Mesenchymal stem cell (in vitro differentiated cells and primary cell): ENCODE data around the gene APCDD1.

ENCODE experiments used
- DNase-seq: peaks from one replicate; pipeline ENCODE4 v3.0.0-alpha.2; 2013
- H2AFZ ChIP-seq: one replicate; pipeline ENCODE4 v1.6.1; 2013; ENCODE audit warnings: low read depth, mild to moderate bottlenecking, control low read depth, inconsistent platforms, low read length, moderate library complexity
- H2AK5ac ChIP-seq: 2 replicates; pipeline ENCODE4 v1.6.1; 2013; ENCODE audit warnings: low read length, moderate library complexity, mild to moderate bottlenecking, inconsistent platforms; ENCODE audit not compliant: severe bottlenecking
- H2BK120ac ChIP-seq: one replicate; pipeline ENCODE4 v1.6.1; 2013; ENCODE audit warnings: low read depth, mild to moderate bottlenecking, inconsistent platforms, low read length, moderate library complexity
- H2BK12ac ChIP-seq, 2 experiments: one replicate each; pipeline ENCODE4 v1.6.1; 2013; ENCODE audit warnings: inconsistent platforms in 2 of 2, low read length in 2 of 2, mild to moderate bottlenecking in 2 of 2, moderate library complexity in 2 of 2, control low read depth in 1 of 2
- H2BK15ac ChIP-seq: one replicate; pipeline ENCODE4 v1.6.1; 2013; ENCODE audit warnings: mild to moderate bottlenecking, low read depth, inconsistent platforms; ENCODE audit not compliant: poor library complexity, severe bottlenecking
- H2BK5ac ChIP-seq: 2 replicates; pipeline ENCODE4 v1.6.1; 2013; ENCODE audit warnings: low read depth, mild to moderate bottlenecking, low read length, control low read depth, inconsistent platforms; ENCODE audit not compliant: poor library complexity, severe bottlenecking
- H3K14ac ChIP-seq, 2 experiments: one replicate each; pipeline ENCODE4 v1.6.1; 2013; ENCODE audit warnings: inconsistent platforms in 2 of 2, low read length in 2 of 2, control low read depth in 1 of 2, mild to moderate bottlenecking in 1 of 2, moderate library complexity in 1 of 2
- H3K18ac ChIP-seq, 2 experiments: one replicate each; pipeline ENCODE4 v1.6.1; 2013; ENCODE audit warnings: inconsistent platforms in 2 of 2, low read length in 2 of 2, control low read depth in 1 of 2, low read depth in 1 of 2, mild to moderate bottlenecking in 1 of 2
- H3K23ac ChIP-seq, 2 experiments: one replicate each; pipeline ENCODE4 v1.6.1; 2013; ENCODE audit warnings: inconsistent platforms in 2 of 2, low read length in 2 of 2, mild to moderate bottlenecking in 2 of 2, moderate library complexity in 2 of 2, control low read depth in 1 of 2
- H3K27ac ChIP-seq: 2 replicates; pipeline ENCODE4 v1.5.1; 2013; ENCODE audit warnings: mild to moderate bottlenecking, moderate library complexity, low read length, control low read depth, inconsistent platforms; ENCODE audit not compliant: poor library complexity, severe bottlenecking
- H3K27me3 ChIP-seq, 2 experiments: 2 replicates each; pipeline versions ENCODE4 v1.6.1 to v1.7.0; 2013; ENCODE audit warnings: low read length in 2 of 2, mild to moderate bottlenecking in 2 of 2, moderate library complexity in 2 of 2, control low read depth in 1 of 2, inconsistent platforms in 1 of 2; ENCODE audit not compliant: control insufficient read depth in 1 of 2, insufficient read depth in 1 of 2
- H3K36me3 ChIP-seq, 2 experiments: 2 replicates each; pipeline versions ENCODE4 v1.6.1 to v1.7.0; 2013; ENCODE audit warnings: low read length in 2 of 2, control low read depth in 1 of 2, inconsistent platforms in 1 of 2, low read depth in 1 of 2, mild to moderate bottlenecking in 1 of 2; ENCODE audit not compliant: insufficient read depth in 2 of 2, control insufficient read depth in 1 of 2
- H3K4ac ChIP-seq, 2 experiments: one replicate each; pipeline ENCODE4 v1.6.1; 2013; ENCODE audit warnings: inconsistent platforms in 2 of 2, low read length in 2 of 2, mild to moderate bottlenecking in 2 of 2, moderate library complexity in 2 of 2, control low read depth in 1 of 2, low read depth in 1 of 2
- H3K4me1 ChIP-seq: 2 replicates; pipeline ENCODE4 v1.6.1; 2013; ENCODE audit warnings: low read depth, low read length, control low read depth; ENCODE audit not compliant: control insufficient read depth, insufficient read depth
- H3K4me2 ChIP-seq: 2 replicates; pipeline ENCODE4 v1.6.1; 2013; ENCODE audit warnings: low read length, mild to moderate bottlenecking, inconsistent platforms; ENCODE audit not compliant: poor library complexity, severe bottlenecking
- H3K4me3 ChIP-seq, 2 experiments: 2 replicates each; pipeline versions ENCODE4 v1.5.1 to v1.7.0; 2013; ENCODE audit warnings: low read length in 2 of 2, mild to moderate bottlenecking in 2 of 2, control low read depth in 1 of 2, low read depth in 1 of 2; ENCODE audit not compliant: insufficient read depth in 1 of 2
- H3K79me1 ChIP-seq: replicated peaks from 2 replicates; pipeline ENCODE4 v1.6.1; 2013; ENCODE audit warnings: mild to moderate bottlenecking, control low read depth, low read length, inconsistent platforms; ENCODE audit not compliant: poor library complexity, severe bottlenecking
- H3K9ac ChIP-seq: 2 replicates; pipeline ENCODE4 v1.7.0; 2013; ENCODE audit warnings: mild to moderate bottlenecking, low read length, moderate library complexity
- H3K9me3 ChIP-seq: 2 replicates; pipeline ENCODE4 v1.7.0; 2013; ENCODE audit warnings: mild to moderate bottlenecking, low read length; ENCODE audit not compliant: control insufficient read depth
- H4K8ac ChIP-seq: one replicate; pipeline ENCODE4 v1.6.1; 2013; ENCODE audit warnings: inconsistent platforms, mild to moderate bottlenecking, low read length, moderate library complexity
- H4K91ac ChIP-seq: one replicate; pipeline ENCODE4 v1.6.1; 2013; ENCODE audit warnings: mild to moderate bottlenecking, low read length, inconsistent platforms
- WGBS: methylation state at CpG from one replicate; pipeline ENCODE4 v1.1.7; 2013; ENCODE audit warnings: mixed read lengths; 5-methylcytosine and 5-hydroxymethylcytosine counted together

Gene APCDD1

DNA sequence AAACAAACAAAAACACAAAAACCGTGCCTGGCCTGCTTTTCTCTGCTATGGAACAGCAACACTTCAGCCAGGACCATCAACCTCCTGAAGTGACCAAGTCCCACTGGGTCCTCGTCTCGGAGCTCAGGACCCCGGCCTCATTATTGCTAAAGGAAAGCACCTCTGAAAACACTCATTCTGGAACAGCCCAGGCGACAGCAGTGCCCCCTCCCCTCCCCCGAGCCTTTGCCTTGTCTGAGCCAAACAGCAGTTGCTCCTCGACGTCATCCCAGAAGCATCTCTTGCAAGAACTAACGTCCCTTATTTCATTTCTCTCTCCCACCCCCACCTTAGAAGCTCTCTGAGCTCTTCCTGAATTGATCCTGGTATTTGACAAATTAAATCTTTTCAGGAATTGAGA, 27.4 kb downstream of the APCDD1 start:
- no peak overlapping the region for H3K4ac ChIP-seq
- peak overlapping the region; percentile 14 for H4K8ac ChIP-seq
- DNase-seq: no peak
- H3K14ac ChIP-seq: no peak overlapping the region
- H3K4me3 ChIP-seq: no peak overlapping the region
- no peaks in the 10 kb centered on the region for H3K79me1 ChIP-seq
- no peak overlapping the region for H3K18ac ChIP-seq
- H2AK5ac ChIP-seq: no peak overlapping the region
- no peak overlapping the region for H4K91ac ChIP-seq
- WGBS: 54% methylated on average over 8 of the region's 9 CpGs
- no peak overlapping the region for H3K23ac ChIP-seq
- H3K4me2 ChIP-seq: no peak overlapping the region
- H2BK12ac ChIP-seq: no peak overlapping the region
- H3K4me1 ChIP-seq: peaks cover 2% of the 10 kb centered on the region
- peaks cover 8 to 49% of the 10 kb centered on the region in 2 experiments for H3K27me3 ChIP-seq
- no peaks in the 10 kb centered on the region for H3K9me3 ChIP-seq
- H3K9ac ChIP-seq: no peak overlapping the region
- H3K27ac ChIP-seq: no peak overlapping the region
- H3K36me3 ChIP-seq: peaks cover 0 to 4% of the 10 kb centered on the region in 2 experiments
- H2AFZ ChIP-seq: no peak overlapping the region
- H2BK120ac ChIP-seq: no peak overlapping the region
- no peak overlapping the region for H2BK5ac ChIP-seq
- H2BK15ac ChIP-seq: no peak overlapping the region

GRCh38 chr18:10482363-10482984, 28.0 kb downstream of the APCDD1 start:
- Histone ChIP-seq H3K27ac (no peak overlapping the region), H3K36me3 (peaks cover 0 to 4% of the 10 kb centered on the region in 2 experiments)

DNA sequence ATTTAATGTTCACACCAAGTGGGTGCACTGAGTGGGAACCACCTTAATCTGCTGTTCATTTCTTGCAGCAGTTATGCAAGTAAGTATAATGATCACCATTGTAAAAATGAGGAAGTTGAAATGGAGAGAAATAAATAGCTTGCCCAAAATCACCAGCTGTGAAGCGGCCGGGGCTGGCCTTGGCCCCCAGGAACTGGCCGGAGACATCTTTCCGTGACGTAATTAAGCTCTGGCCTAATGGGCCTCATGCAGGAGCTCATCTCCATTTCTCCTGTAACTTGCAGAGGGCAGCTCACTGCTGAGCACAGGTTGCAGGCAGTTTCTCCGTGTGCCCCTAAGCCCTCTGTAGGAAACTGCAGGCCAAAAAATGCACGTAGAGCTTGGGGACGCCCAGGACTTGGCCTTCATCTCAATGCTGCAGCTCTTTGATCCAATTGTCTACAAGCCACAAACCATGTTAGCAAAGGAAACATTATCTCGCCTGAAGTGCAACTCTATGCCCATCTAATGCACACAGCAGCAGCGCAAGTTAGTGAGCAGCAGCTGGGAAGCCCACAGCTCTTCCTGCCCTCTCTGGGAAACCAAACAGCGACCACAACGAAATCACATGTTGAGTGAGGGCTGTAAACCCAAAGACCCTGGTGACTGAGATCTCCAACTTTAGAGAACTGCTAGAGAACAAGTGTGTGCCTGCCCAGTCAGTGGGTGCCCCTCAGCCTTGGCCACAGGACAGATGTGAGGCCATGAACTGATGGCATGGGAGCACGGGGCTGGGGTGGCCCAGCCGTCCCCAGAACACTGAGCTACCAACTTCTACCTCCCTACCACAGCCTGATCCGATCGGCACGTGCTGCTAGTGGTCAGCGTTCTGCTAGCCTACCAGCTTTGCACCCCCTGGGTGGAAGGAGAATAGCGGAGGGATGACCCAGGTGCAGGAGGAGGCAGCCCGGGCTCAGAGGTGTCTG, 28.8 kb downstream of the APCDD1 start:
- no peak for DNase-seq
- no peak overlapping the region for H3K27ac ChIP-seq
- H2AK5ac ChIP-seq: no peak overlapping the region
- no peak overlapping the region for H2BK12ac ChIP-seq
- H3K4me1 ChIP-seq: no peaks in the 10 kb centered on the region
- H2BK120ac ChIP-seq: no peak overlapping the region
- H3K36me3 ChIP-seq: peaks cover 0 to 1% of the 10 kb centered on the region in 2 experiments
- 92% methylated on average over 17 of the region's 20 CpGs for WGBS
- H3K14ac ChIP-seq: peak overlapping the region in 1 of 2 experiments; percentile 45
- no peak overlapping the region for H3K9ac ChIP-seq
- H3K4me2 ChIP-seq: no peak overlapping the region
- no peak overlapping the region for H3K18ac ChIP-seq
- no peaks in the 10 kb centered on the region for H3K79me1 ChIP-seq
- H3K4ac ChIP-seq: no peak overlapping the region
- H3K27me3 ChIP-seq: peaks cover 2 to 43% of the 10 kb centered on the region in 2 experiments
- no peak overlapping the region for H4K91ac ChIP-seq
- no peak overlapping the region for H2AFZ ChIP-seq
- H2BK15ac ChIP-seq: no peak overlapping the region
- H3K23ac ChIP-seq: no peak overlapping the region
- H4K8ac ChIP-seq: no peak overlapping the region
- no peak overlapping the region for H2BK5ac ChIP-seq
- no peak overlapping the region for H3K4me3 ChIP-seq
- H3K9me3 ChIP-seq: no peaks in the 10 kb centered on the region

More at GRCh38 chr18:10482363-10482984, 28.0 kb downstream of the APCDD1 start:
- H4K8ac ChIP-seq: peak overlapping the region; percentile 47
- H3K4me1 ChIP-seq: peaks cover 2% of the 10 kb centered on the region
- peak overlapping the region in 1 of 2 experiments; percentile 42 for H2BK12ac ChIP-seq
- no peak overlapping the region for H3K4me3 ChIP-seq
- no peak overlapping the region for H3K4me2 ChIP-seq
- H3K14ac ChIP-seq: no peak overlapping the region
- no peaks in the 10 kb centered on the region for H3K9me3 ChIP-seq
- H2AFZ ChIP-seq: no peak overlapping the region
- H2BK120ac ChIP-seq: no peak overlapping the region
- no peak for DNase-seq
- H2AK5ac ChIP-seq: no peak overlapping the region
- H2BK5ac ChIP-seq: no peak overlapping the region
- no peak overlapping the region for H4K91ac ChIP-seq
- no peak overlapping the region for H3K23ac ChIP-seq
- H3K9ac ChIP-seq: no peak overlapping the region
- 97% methylated on average over 11 of the region's 11 CpGs for WGBS
- H3K4ac ChIP-seq: no peak overlapping the region
- H3K79me1 ChIP-seq: no peaks in the 10 kb centered on the region
- H3K18ac ChIP-seq: no peak overlapping the region
- H3K27me3 ChIP-seq: peaks cover 4 to 48% of the 10 kb centered on the region in 2 experiments
- no peak overlapping the region for H2BK15ac ChIP-seq

DNA sequence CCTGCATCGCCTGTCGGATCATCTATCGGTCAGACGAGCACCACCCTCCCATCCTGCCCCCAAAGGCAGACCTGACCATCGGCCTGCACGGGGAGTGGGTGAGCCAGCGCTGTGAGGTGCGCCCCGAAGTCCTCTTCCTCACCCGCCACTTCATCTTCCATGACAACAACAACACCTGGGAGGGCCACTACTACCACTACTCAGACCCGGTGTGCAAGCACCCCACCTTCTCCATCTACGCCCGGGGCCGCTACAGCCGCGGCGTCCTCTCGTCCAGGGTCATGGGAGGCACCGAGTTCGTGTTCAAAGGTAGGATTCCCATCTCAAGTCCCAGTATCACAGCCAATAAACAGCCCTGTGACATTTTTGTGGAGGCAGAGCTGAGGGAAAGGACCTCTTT, 31.0 kb downstream of the APCDD1 start:
- Histone ChIP-seq H3K79me1 (no peaks in the 10 kb centered on the region), H4K8ac (no peak overlapping the region), H2BK15ac (no peak overlapping the region), H2BK12ac (no peak overlapping the region), H2BK120ac (no peak overlapping the region), H3K14ac (no peak overlapping the region), H3K18ac (no peak overlapping the region), H3K4me2 (no peak overlapping the region), H3K4ac (no peak overlapping the region), H3K4me1 (no peaks in the 10 kb centered on the region), H3K9ac (no peak overlapping the region), H3K9me3 (no peaks in the 10 kb centered on the region), H2BK5ac (no peak overlapping the region), H4K91ac (no peak overlapping the region), H3K4me3 (no peak overlapping the region), H2AFZ (no peak overlapping the region), H3K27ac (no peak overlapping the region), H3K27me3 (peaks cover 0 to 40% of the 10 kb centered on the region in 2 experiments), H3K23ac (no peak overlapping the region), H3K36me3 (peaks cover 0 to 6% of the 10 kb centered on the region in 2 experiments), H2AK5ac (no peak overlapping the region)
- DNase-seq: no peak
- WGBS: over 99% methylated on average over 17 of the region's 20 CpGs
